Measurements from ENCODE around the gene KL.

GRCh38 chr13:33053397-33054066 lies 37.3 kb downstream of the KL start:
- TF ChIP-seq, protein P1, sequence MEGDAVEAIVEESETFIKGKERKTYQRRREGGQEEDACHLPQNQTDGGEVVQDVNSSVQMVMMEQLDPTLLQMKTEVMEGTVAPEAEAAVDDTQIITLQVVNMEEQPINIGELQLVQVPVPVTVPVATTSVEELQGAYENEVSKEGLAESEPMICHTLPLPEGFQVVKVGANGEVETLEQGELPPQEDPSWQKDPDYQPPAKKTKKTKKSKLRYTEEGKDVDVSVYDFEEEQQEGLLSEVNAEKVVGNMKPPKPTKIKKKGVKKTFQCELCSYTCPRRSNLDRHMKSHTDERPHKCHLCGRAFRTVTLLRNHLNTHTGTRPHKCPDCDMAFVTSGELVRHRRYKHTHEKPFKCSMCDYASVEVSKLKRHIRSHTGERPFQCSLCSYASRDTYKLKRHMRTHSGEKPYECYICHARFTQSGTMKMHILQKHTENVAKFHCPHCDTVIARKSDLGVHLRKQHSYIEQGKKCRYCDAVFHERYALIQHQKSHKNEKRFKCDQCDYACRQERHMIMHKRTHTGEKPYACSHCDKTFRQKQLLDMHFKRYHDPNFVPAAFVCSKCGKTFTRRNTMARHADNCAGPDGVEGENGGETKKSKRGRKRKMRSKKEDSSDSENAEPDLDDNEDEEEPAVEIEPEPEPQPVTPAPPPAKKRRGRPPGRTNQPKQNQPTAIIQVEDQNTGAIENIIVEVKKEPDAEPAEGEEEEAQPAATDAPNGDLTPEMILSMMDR (IDR thresholded peaks at IDR 0.05) = no peak
- TF ChIP-seq EZH2 (IDR thresholded peaks at IDR 0.05) (no peak), EZH2phosphoT487 (IDR thresholded peaks at IDR 0.05) (no peak)
